ENCODE data around the gene MBD3.

MBD3 gene

DNA sequence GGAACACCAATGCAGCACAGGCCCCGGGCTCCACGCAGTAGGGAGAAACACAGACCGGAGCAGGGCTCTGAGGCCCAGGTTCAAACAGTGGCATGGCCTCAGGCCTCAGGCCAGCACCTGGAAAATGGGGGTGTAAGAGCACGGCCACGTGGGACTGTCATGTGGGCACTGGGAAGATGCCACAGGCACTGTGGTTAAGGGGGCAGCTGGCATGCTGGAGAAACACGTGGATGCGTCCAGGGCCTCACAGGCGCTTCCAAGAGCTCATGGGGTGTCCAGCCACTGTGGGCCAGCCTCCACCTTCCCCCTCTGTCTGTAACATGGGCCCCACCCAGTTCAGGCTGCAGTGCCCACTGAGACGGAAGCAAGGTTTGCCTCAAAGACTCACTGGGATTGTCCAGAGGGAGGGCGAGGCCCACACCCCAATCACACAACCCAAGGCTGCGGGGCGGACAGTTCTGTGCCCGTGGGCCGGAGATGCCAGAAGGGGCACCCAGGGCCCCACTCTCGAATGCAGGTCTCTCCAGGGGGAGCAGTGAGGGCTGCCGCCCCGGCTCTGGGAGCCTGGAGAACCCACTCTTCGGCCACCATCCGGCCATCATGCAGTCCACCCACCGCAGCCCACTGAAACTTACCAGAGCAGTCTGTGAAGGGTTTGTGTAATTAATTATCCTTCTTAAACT is 6.3 kb upstream of the MBD3 start:
- DNase-seq (ENCODE audit: low read depth in 3 of 3, low spot score in 1 of 3) = no peak

DNA sequence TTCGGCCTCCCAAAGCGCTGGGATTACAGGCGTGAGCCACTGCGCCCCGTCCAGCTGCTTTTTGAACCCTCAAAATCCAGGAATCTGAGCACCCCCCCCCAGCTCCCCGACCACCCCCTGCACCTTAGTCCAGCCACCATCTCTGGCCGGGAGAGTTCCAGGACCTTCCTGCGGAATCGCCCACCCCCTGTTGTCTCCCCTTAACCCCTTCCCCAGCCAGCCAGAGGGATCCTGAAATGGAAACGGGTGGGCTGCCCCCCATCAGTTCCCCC is 772 bp upstream of the MBD3 start:
- no peak for DNase-seq (ENCODE audit: low read depth in 3 of 3, low spot score in 1 of 3)

DNA sequence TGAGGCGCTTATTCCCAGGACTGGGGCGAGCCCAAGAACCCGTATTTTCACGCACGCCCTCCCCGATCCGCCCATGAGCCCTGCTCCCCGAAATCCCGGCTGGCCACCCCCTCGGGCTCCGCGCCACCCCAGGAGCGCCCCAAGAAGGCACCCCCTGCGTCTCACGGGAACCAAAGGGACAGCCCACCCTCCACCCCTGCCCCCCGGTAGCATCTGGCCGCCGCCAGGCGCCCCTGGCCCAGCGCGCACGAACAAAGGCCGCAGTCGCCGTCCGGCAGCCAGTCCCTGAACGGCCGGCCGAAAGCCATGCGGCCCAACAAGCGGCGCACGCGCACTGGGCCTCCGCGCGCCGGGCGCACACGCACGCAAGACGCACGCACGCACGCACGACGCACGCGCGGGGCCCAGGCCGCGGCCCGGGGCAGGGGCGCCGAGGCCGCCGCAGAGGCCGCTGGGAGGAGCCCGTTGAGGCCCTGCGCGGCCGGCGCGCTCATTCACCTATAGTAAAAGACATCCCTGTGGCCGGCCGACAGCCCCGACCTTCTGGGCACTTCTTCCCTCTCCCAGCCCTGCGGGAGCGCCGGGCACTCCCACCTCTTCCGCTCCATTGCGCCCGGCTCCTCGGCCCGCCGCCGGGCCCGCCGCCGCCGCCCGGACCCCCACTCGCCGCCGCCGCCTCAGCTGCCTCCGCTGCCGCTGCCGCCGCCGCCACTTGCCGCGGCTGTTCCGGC is 476 bp downstream of the MBD3 start:
- peak; percentile 62 to 75 (median 67) for DNase-seq (ENCODE audit: low read depth in 3 of 3, low spot score in 1 of 3)

DNA sequence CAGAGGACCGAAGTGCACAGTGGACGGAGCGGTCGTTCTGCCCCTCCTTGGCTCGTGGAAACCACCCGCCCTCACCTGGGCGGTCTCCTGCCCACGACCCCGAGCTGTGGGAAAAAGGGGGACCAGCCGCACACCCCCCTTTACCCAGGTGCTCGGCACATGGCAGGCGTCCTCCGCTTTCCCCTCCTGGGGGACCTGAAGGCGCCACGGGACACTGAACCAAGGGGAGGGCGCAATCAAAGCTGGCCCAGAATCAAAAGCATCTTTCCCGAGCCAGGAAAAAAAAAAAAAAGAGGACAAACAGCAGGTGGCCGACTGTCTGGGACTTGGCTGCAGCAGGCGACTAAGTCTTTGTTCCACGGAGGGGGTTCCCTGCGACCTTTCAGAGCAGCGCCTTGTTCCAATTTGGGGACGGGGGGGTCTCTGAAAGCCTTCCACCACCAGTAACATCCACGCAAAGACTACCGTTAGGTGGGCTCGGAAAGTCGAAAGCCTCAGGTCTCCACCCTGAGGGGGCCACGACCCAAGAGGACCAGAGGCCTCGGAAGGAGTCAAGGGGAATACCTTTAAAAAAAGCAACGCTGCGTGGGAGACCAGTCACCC is 1.1 kb downstream of the MBD3 start:
- DNase-seq (ENCODE audit: low read depth in 3 of 3, low spot score in 1 of 3) = no peak

GRCh38 chr19:1590641-1591397 is 1.8 kb downstream of the MBD3 start:
- no peak for DNase-seq (ENCODE audit: low read depth in 3 of 3, low spot score in 1 of 3)

- no peak for DNase-seq (ENCODE audit: low read depth in 3 of 3, low spot score in 1 of 3)
Measured at GRCh38 chr19:1587872-1588271, 4.8 kb downstream of the MBD3 start.

- no peak for DNase-seq (ENCODE audit: low read depth in 3 of 3, low spot score in 1 of 3)
Measured at GRCh38 chr19:1585243-1585580, 7.5 kb downstream of the MBD3 start.

DNA sequence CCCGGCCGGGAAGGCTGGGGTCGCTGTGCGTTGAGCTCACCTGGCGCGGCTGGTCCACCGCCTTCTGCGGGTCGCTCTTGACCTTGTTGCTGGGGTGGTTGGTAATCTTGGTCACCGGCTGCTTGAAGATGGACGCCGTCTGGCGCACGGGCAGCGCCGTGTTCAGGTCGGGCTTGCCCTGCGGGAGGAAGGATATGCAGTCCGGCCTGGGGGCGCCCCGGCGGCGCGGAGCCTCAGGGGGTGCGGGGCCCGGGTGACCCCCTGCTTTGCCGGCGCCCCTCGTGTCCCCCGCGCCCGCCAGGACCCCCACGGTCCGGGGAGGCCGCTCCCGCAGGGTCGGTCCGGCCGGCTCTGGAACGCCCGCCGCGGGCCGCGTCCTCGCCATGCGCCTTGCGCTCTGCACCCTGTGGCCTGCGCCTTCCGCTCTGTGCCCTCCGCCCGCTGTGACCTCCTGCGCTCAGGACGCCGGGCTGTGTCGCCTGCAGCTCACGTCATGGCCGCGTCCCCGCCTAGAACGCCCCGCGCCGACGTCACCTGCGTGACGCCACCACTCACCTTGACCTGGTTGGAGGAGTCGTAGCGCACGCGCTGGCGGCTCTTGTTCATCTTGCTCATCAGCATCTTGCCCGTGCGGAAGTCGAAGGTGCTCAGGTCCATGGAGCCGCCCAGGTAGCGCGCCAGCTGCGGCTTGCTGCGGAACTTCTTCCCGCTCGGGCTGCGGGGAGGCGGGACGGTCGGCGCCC is 8.0 kb downstream of the MBD3 start:
- DNase-seq (ENCODE audit: low read depth in 3 of 3, low spot score in 1 of 3) = no peak

GRCh38 chr19:1582201-1582600 is 10.5 kb downstream of the MBD3 start:
- no peak for DNase-seq (ENCODE audit: low read depth in 3 of 3, low spot score in 1 of 3)

- no peak for DNase-seq (ENCODE audit: low read depth in 3 of 3, low spot score in 1 of 3)
Measured at GRCh38 chr19:1580957-1581356, 11.7 kb downstream of the MBD3 start.

GRCh38 chr19:1580382-1580781 is 12.3 kb downstream of the MBD3 start:
- DNase-seq (ENCODE audit: low read depth in 3 of 3, low spot score in 1 of 3) = no peak

GRCh38 chr19:1579222-1579621 is 13.4 kb downstream of the MBD3 start:
- no peak for DNase-seq (ENCODE audit: low read depth in 3 of 3, low spot score in 1 of 3)

GRCh38 chr19:1577929-1578618 is 14.6 kb downstream of the MBD3 start:
- no peak for DNase-seq (ENCODE audit: low read depth in 3 of 3, low spot score in 1 of 3)

DNA sequence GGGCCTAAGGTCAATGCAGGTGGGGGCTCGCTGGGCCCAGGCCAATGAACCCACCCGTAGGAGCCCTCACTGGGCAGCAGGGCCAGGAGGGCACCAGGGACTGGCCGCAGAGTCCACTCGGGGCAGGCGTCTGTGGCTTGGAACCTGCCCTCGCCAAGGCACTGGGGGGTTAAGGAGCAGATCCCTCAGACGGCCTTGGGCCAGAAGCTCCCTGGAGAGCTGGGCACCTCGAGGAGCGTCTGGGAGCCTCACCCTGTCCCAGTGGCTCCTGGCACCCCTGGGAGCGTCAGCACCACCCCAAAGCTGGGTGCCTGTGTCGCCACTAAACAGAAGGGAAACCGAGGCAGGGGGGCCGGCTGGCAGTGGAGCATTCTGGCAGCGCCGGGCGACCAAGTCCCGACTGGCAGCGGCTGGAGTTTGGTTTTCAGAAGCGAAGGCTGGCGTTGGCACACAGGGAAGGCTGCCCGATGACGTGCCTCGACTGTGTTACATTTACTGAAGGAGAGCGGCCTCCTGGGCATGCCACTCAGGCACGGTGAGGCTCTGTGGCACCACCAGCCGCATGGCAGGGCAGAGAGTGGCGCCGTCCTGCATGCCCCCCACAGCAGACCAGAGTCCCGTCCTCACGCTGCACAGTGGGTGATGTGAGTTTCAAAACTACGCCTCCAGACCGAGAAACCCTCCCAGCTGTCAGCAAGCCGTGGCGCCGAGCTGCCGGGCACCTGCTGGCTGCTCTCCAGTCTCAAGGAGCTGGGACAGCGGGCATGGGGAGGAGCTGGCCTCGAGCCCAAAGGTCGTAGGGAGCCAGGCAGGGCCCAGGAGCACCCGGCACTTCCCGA is 15.4 kb downstream of the MBD3 start:
- no peak for DNase-seq (ENCODE audit: low read depth in 3 of 3, low spot score in 1 of 3)

DNA sequence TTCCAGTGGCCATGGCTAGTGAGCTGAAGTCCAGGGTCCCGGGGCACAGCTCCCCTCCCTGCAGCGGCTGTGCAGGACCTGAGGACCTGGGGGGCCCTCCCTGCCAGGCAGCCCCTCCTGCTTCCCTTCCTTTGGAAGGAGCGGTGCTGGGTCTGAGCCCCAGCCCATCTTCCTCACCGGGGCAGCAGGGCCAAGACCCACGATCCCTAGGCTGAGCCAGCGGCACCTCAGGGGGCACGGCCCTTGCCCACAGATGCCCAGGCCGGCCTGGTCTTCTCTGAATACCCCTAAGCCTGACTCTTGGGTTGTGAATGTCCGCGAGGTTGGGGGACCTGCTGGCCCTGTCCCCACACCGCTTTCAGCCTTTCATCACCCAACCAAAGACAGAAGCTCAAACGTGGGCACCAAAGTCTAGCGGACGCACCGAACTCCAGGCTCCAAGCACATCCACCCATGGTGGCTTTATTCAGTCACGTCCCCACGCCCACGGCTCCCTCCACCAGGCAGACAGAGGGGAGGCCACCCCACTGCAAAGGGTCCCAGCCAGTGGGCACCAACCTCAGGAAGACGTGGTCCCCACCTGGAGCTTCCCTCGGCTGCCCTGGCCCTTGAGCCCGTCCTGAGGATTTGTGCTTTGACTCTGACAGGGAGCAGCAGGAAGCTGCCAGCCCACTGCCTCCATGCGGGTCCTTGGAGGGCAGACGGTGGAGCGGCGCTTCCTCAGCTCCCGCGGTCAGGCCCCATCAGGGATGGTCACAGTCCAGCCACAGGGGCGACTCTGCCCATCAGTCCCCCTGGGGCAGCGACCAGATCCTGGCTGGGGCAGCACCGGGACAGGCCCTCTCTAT is 16.2 kb downstream of the MBD3 start:
- DNase-seq (ENCODE audit: low read depth in 3 of 3, low spot score in 1 of 3) = no peak

- no peak for DNase-seq (ENCODE audit: low read depth in 3 of 3, low spot score in 1 of 3)
Measured at GRCh38 chr19:1575323-1576241, 17.1 kb downstream of the MBD3 start.

DNA sequence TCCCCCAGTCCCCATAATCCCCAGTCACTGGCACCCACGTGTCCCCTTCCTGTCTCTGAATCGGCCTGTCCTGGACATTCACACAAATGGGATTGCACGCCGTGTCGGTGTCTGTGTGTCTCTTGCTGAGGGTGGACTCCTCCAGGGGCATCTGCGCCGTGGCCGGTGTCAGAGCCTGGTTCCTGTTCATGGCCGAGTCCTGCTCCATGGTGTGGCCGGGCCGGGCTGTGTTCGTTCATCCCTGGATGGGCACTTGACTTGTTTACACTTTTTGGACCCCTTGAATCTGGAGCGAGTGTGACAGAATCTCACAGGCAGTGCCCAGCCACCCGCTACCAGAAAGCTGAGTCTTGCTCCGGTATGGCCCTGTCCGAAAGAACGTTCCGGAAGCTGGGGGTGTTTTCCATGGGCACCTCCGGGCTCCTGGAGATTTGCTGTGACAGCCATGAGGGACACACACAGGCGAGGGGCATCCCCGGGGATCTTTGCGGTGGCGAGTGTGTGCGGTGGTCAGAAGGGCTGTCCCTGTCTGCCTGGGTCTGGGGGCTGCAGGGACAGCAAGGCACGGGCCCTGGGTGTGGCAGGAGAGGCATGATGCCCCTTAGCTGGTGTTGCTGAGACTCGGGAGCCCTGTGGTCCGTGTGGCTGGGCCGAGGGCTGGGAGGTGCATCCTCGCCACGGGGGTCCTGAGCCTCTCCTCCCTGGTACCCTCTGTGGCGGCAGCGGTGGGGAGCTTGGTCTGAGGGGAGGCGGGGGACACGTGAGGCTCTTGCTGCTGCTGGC is 18.1 kb downstream of the MBD3 start:
- no peak for DNase-seq (ENCODE audit: low read depth in 3 of 3, low spot score in 1 of 3)

Measured in stimulated activated CD4-positive, alpha-beta T cell treated with anti-CD3 and anti-CD28 coated beads, TNF-alpha, amount 100 ng/mL, for 1 hour (primary cell).